ENCODE data around the gene PTGIR. TPM values are rescaled to one million over a fixed set of nuclear protein-coding genes. Genes with fewer than 3 reads are reported as not detected.

The PTGIR gene
- total RNA-seq, 2 donors from 2014 or later, result 0.82 TPM

DNA sequence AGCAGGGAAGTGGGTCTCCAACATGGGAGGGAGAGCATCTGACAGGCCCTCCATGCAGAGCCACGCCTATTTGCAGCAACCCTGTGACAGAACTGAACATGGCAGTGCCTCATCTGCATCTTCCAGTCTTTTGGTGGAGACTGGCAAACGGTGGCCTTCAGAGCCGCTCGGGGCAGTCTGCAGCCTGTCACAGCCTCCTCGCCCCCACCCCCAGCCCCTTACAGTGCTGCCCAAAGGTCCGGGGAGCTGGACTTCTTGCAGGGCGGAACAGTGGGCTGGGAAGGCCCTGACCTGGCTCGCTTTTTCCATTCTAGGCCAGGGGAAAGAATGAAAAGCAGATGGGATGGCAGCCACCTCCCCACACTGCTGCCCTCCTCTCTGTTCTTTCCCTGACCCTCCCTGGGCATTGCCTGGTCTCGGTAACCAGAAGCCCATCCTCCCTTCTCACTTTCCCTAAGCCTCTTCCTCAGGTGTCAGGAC, 21.1 kb downstream of the PTGIR start:
- TF ChIP-seq CTCF (IDR thresholded peaks at IDR 0.05), result no peak
- no peak for DNase-seq
- peak overlapping the region; percentile 97 for H3K27ac ChIP-seq
- H3K36me3 ChIP-seq, result peaks cover 30% of the 10 kb centered on the region
- H3K4me1 ChIP-seq, result peaks cover 12% of the 10 kb centered on the region
- no peaks in the 10 kb centered on the region for H3K9me3 ChIP-seq
- H3K4me3 ChIP-seq, result no peak overlapping the region
- H3K9ac ChIP-seq (ENCODE audit: low read depth in 2 of 2, low read length in 2 of 2), result peak overlapping the region in 1 of 2 donors; percentile 100
- intact Hi-C loops (cut with DNase I), result no loop called here
- no peaks in the 10 kb centered on the region for H3K27me3 ChIP-seq

- peak overlapping the region; percentile 76 to 100 for H3K9ac ChIP-seq (ENCODE audit: low read depth in 2 of 2, low read length in 2 of 2)
- H3K36me3 ChIP-seq, result peaks cover 24% of the 10 kb centered on the region
- H3K27ac ChIP-seq, result peak overlapping the region; percentile 97
- H3K27me3 ChIP-seq, result no peaks in the 10 kb centered on the region
- H3K4me1 ChIP-seq, result peaks cover 12% of the 10 kb centered on the region
- peak; percentile 85 for DNase-seq
- intact Hi-C loops (cut with DNase I), result no loop called here
- H3K4me3 ChIP-seq, result peak overlapping the region; percentile 98
- no peaks in the 10 kb centered on the region for H3K9me3 ChIP-seq
- no peak for TF ChIP-seq CTCF (IDR thresholded peaks at IDR 0.05)
Measured at GRCh38 chr19:46603195-46603637, 21.7 kb downstream of the PTGIR start.

DNA sequence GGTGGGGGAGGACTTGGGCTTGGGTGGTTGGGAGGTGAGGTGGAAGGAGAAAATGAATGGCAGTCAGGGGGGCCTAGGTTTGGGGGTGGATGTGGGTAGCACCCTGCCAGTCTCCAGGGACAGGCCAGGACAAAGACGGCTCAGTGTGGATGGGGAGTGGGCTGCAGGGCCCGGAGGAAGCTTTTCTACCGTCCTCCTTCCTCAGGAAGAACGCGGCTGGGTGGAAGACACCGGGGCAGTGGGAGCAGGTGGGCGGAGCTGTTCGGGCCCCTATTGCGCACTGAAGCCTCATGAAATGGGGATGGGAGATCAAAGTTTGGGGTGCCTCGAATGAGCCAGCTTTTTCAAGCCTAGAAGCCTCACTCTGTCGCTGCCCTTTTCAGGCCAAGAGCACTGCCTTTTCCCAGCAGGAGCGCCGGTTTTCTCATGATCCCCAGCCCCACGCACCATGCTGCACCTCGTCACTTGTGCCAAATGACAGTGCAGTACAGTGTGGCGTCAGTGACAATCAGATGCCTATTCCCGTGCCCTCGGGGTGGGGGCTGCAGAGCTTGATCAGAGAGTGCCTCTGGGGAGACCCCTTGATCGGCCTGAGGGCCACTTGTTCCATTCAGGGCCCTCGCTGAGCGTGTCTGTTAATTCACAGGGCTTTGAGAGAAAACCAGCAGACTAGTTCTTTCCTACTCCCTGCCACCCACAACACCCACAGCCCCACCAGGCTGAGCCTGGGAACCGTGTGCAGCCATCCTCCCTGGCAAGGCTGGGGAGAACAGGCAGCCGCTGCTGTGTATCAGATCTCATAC, 22.3 kb downstream of the PTGIR start:
- H3K9ac ChIP-seq (ENCODE audit: low read depth in 2 of 2, low read length in 2 of 2), result peak overlapping the region; percentile 76 to 100
- intact Hi-C loops (cut with DNase I), result no loop called here
- no peaks in the 10 kb centered on the region for H3K9me3 ChIP-seq
- no peak for DNase-seq
- peak overlapping the region; percentile 97 for H3K27ac ChIP-seq
- H3K4me3 ChIP-seq, result peak overlapping the region; percentile 98
- H3K27me3 ChIP-seq, result no peaks in the 10 kb centered on the region
- H3K4me1 ChIP-seq, result peaks cover 12% of the 10 kb centered on the region
- no peak for TF ChIP-seq CTCF (IDR thresholded peaks at IDR 0.05)
- peaks cover 18% of the 10 kb centered on the region for H3K36me3 ChIP-seq

GRCh38 chr19:46601318-46602224, 23.3 kb downstream of the PTGIR start, which contains the start of gene CALM3:
Gene CALM3 (plus strand): TSS chr19:46601330. CDS start chr19:46601435, 105 bp downstream.
- H3K4me1 ChIP-seq, result peaks cover 12% of the 10 kb centered on the region
- peak within 1 kb of the TSS; percentile 97 for H3K27ac ChIP-seq
- peak within 1 kb of the TSS; percentile 98 for H3K4me3 ChIP-seq
- H3K9ac ChIP-seq (ENCODE audit: low read depth in 2 of 2, low read length in 2 of 2), result peak within 1 kb of the TSS; percentile 100
- no peaks in the 10 kb centered on the region for H3K27me3 ChIP-seq
- intact Hi-C loops (cut with DNase I), result no loop called here
- no peak for TF ChIP-seq CTCF (IDR thresholded peaks at IDR 0.05)
- no peak for DNase-seq
- H3K36me3 ChIP-seq, result peaks cover 13% of the 10 kb centered on the region
- H3K9me3 ChIP-seq, result no peaks in the 10 kb centered on the region
